ENCODE data around the gene FAM234B. TPM values are rescaled to one million over a fixed set of nuclear protein-coding genes. Genes with fewer than 3 reads are reported as not detected.
A peak's percentile ranks its signal among the peaks of the same experiment; 100 is the strongest.

Gene FAM234B
- total and polyA plus RNA-seq, 12 donors: 0.64 to 9.9 (median 6.8) TPM

- H3K9me3 ChIP-seq (replicated peaks in 1 of 3): no peaks in the 10 kb centered on the region
- DNase-seq: no peak
Observed at GRCh38 chr12:13042666-13043230, 1.4 kb upstream of the FAM234B start.

GRCh38 chr12:13044906-13045299 lies 722 bp downstream of the FAM234B start:
- H3K27me3 ChIP-seq: no peaks in the 10 kb centered on the region
- peaks cover 0 to 18% of the 10 kb centered on the region in 2 donors for H3K4me1 ChIP-seq (replicated peaks in 1 of 2)
- 6 to 8% (median 6%) methylated on average over 4 to 5 of the region's 5 CpGs for WGBS, 4 donors
- peak overlapping the region in 2 of 5 donors; percentile 32 to 58 for H3K27ac ChIP-seq
- peak in 1 of 7 donors; percentile 35 for DNase-seq
- intact Hi-C loops (cut with DNase I): no loop called here
- H3K36me3 ChIP-seq (replicated peaks in 1 of 2): no peaks in the 10 kb centered on the region
- no peaks in the 10 kb centered on the region for H3K9me3 ChIP-seq (replicated peaks in 1 of 3)
- H3K4me3 ChIP-seq: peak overlapping the region; percentile 77 to 99 (median 90)
- TF ChIP-seq, protein P1, sequence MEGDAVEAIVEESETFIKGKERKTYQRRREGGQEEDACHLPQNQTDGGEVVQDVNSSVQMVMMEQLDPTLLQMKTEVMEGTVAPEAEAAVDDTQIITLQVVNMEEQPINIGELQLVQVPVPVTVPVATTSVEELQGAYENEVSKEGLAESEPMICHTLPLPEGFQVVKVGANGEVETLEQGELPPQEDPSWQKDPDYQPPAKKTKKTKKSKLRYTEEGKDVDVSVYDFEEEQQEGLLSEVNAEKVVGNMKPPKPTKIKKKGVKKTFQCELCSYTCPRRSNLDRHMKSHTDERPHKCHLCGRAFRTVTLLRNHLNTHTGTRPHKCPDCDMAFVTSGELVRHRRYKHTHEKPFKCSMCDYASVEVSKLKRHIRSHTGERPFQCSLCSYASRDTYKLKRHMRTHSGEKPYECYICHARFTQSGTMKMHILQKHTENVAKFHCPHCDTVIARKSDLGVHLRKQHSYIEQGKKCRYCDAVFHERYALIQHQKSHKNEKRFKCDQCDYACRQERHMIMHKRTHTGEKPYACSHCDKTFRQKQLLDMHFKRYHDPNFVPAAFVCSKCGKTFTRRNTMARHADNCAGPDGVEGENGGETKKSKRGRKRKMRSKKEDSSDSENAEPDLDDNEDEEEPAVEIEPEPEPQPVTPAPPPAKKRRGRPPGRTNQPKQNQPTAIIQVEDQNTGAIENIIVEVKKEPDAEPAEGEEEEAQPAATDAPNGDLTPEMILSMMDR (IDR thresholded peaks at IDR 0.05): no peak
- no peak for TF ChIP-seq POLR2A (IDR thresholded peaks at IDR 0.05)

More at GRCh38 chr12:13042666-13043230, 1.4 kb upstream of the FAM234B start:
- intact Hi-C loops (cut with DNase I): no loop called here
- WGBS, 4 donors: 83 to 86% (median 85%) methylated on average over 4 of the region's 4 CpGs
- TF ChIP-seq, protein P1 (IDR thresholded peaks at IDR 0.05): no peak
- TF ChIP-seq POLR2A (IDR thresholded peaks at IDR 0.05): no peak
- Histone ChIP-seq H3K4me3 (no peak overlapping the region), H3K27ac (no peak overlapping the region), H3K36me3 (replicated peaks in 1 of 2) (no peaks in the 10 kb centered on the region), H3K4me1 (replicated peaks in 1 of 2) (peaks cover 0 to 14% of the 10 kb centered on the region in 2 donors), H3K27me3 (no peaks in the 10 kb centered on the region)

- Histone ChIP-seq H3K4me3 (no peak overlapping the region), H3K27me3 (no peaks in the 10 kb centered on the region), H3K27ac (no peak overlapping the region), H3K36me3 (replicated peaks in 1 of 2) (no peaks in the 10 kb centered on the region), H3K4me1 (replicated peaks in 1 of 2) (peaks cover 0 to 28% of the 10 kb centered on the region in 2 donors), H3K9me3 (replicated peaks in 1 of 3) (no peaks in the 10 kb centered on the region)
- intact Hi-C loops (cut with DNase I): no loop called here
- no peak for DNase-seq
- no peak for TF ChIP-seq POLR2A (IDR thresholded peaks at IDR 0.05)
- TF ChIP-seq, protein P1 (IDR thresholded peaks at IDR 0.05): no peak
- WGBS, 4 donors: 43 to 97% (median 93%) methylated on average over 1 to 8 of the region's 8 CpGs
Observed at GRCh38 chr12:13045816-13046215, 1.6 kb downstream of the FAM234B start.

DNA sequence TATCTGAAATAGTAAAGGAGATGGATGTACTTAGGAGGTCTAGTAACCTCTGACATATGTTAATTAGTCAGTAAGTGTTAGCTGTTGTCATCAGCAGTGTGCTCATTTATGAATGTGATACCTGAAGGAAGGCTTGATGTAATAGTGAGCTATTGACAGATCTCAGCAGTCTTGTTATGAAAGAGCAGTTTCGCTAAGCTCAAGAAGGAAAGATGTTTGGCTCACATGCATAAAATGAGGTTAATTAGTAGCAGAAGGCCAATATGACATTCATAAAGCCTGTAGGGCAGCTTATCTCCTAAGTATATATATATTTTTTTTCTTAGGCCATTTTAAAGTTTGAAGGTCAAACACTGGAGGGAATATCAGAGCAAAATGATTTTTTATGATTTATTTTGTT lies 2.8 kb downstream of the FAM234B start:
- TF ChIP-seq POLR2A (IDR thresholded peaks at IDR 0.05): no peak
- TF ChIP-seq, protein P1 (IDR thresholded peaks at IDR 0.05): no peak
- intact Hi-C loops (cut with DNase I): no loop called here
- DNase-seq: no peak
- no peaks in the 10 kb centered on the region for H3K9me3 ChIP-seq (replicated peaks in 1 of 3)
- H3K36me3 ChIP-seq (replicated peaks in 1 of 2): no peaks in the 10 kb centered on the region
- no peaks in the 10 kb centered on the region for H3K27me3 ChIP-seq
- peaks cover 0 to 35% of the 10 kb centered on the region in 2 donors for H3K4me1 ChIP-seq (replicated peaks in 1 of 2)
- WGBS, 4 donors: 95 to 100% (median 97%) methylated on average over 1 of the region's 1 CpG
- H3K4me3 ChIP-seq: no peak overlapping the region
- no peak overlapping the region for H3K27ac ChIP-seq
